ACC112 (cell line): Measurements from ENCODE around the gene BPTF.
"Not testable (repeated sequence)": the region's sequence is repeated elsewhere in the genome, so short reads cannot be mapped to it uniquely, and the experiment has no call there.

Experiments used
- H2AFZ ChIP-seq: fragments of 200-600 bp; sonication (generic); one replicate; pipeline ENCODE4 v1.6.0; 2017; ENCODE audit warnings: antibody characterized with exemption, low read length; ENCODE audit not compliant: unreplicated experiment
- H3K27ac ChIP-seq: fragments of 200-600 bp; sonication (generic); 2 replicates; pipeline ENCODE4 v1.5.1; 2014; ENCODE audit warnings: low read depth, mild to moderate bottlenecking, antibody characterized with exemption, low read length, moderate library complexity
- H3K27me3 ChIP-seq: fragments of 200-600 bp; sonication (generic); 2 replicates; pipeline ENCODE4 v1.6.1; 2014; ENCODE audit warnings: mild to moderate bottlenecking, antibody characterized with exemption, low read length, moderate library complexity, mixed read lengths; ENCODE audit not compliant: insufficient read depth
- H3K36me3 ChIP-seq: fragments of 200-600 bp; sonication (generic); 2 replicates; pipeline ENCODE4 v1.6.1; 2016; ENCODE audit warnings: mild to moderate bottlenecking, antibody characterized with exemption, low read length, moderate library complexity, mixed read lengths; ENCODE audit not compliant: insufficient read depth
- H3K4me1 ChIP-seq: fragments of 200-600 bp; sonication (generic); one replicate; pipeline ENCODE4 v1.6.1; 2016; ENCODE audit warnings: low read length, mixed read lengths; ENCODE audit not compliant: insufficient read depth, unreplicated experiment, control insufficient read depth
- H3K4me3 ChIP-seq: fragments of 200-600 bp; sonication (generic); 2 replicates; pipeline ENCODE4 v1.5.1; 2014; ENCODE audit warnings: mild to moderate bottlenecking, low read depth, low read length
- H3K79me2 ChIP-seq: fragments of 200-600 bp; sonication (generic); one replicate; pipeline ENCODE4 v1.6.0; 2016; ENCODE audit warnings: low read length; ENCODE audit not compliant: control insufficient read depth, unreplicated experiment, insufficient read depth

BPTF gene

DNA sequence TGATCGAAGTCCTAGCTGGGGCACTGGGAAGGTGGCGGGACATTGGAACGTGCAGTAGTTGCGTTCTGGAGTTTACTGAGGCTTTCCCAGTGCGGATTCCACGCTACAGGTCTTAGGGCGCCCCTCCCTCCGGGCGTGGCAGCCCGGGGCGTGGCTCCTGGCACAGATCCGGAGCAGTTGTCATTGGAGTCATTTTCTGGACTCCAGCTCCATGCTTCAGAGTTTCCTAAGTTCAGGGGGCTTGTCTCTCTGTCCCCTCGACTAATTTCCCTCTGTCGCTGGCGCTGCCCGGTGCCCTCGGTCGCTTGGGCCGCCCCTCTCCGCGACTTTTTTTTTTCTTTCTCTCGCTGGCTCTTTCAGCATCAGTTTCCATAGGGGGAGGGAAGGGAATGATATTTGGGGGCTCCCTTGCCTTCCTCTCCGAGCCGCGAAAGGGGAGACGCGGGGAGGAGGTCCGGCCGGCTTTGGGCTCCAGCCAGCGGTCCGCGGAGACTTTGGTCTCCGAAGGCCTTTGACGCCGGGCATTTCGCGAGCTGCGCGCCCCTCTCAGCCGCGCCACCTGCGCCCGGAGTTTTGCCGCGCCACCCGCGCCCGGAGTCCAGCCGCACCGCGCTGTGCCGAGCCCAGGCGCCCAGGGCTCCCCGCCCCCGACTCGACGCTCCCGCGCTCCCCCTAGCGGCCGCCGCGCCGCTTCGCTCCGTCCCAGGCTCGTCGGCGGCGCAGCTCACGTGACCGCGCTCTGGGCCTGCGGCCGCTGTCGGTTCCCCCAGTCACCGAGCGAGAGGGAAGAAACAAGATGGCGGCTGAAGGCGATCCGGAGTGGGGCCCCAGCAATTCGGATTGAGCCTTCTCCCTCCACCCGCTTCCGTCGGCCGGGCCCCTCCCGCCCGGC is at the start of gene BPTF:
BPTF (plus strand) TSS at position 769 of the 892 bp plus-strand sequence. CDS start 222 bp downstream, outside the sequence.
- H3K27me3 ChIP-seq = no peaks in the 10 kb centered on the region
- peaks cover 19% of the 10 kb centered on the region for H3K4me1 ChIP-seq
- H3K27ac ChIP-seq = no peak within 1 kb of the TSS
- H3K4me3 ChIP-seq = peak within 1 kb of the TSS; percentile 91
- peak within 1 kb of the TSS; percentile 98 for H2AFZ ChIP-seq
- H3K36me3 ChIP-seq = no peaks in the 10 kb centered on the region
- H3K79me2 ChIP-seq = peaks cover 39% of the 10 kb centered on the region

DNA sequence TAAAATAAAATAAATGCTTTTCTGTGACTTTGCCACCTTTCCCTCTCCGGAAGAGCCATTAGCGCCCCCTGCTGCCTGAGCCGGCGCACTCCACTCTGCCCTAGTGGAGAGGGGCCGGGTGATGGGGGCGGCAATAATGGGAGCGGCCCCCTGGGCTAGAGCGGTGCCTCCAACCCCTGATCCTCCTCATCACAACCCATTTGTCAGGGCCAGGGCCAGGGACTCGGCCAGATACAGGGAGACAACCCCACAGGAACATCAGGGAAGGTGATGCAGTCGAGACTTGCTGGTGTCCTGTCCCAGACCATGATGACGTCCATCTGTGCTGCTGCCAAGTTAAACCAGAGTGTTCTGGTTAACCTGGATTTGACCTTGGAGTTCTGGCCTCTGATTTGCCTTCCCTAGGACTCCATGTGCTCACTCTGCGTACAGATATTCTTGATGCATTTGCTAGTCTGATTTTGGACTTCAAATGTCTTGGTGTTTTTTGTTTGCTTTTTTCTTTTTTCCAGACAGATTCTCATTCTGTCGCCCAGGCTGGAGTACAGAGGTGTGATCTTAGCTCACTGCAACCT is 46.1 kb upstream of the BPTF start:
- Histone ChIP-seq H3K27me3 (no peaks in the 10 kb centered on the region), H3K4me1 (peaks cover 5% of the 10 kb centered on the region), H3K79me2 (no peaks in the 10 kb centered on the region), H2AFZ (no peak overlapping the region), H3K36me3 (no peaks in the 10 kb centered on the region), H3K4me3 (peak overlapping the region; percentile 17; the same call in 1 of the 2 replicates), H3K27ac (no peak overlapping the region)

DNA sequence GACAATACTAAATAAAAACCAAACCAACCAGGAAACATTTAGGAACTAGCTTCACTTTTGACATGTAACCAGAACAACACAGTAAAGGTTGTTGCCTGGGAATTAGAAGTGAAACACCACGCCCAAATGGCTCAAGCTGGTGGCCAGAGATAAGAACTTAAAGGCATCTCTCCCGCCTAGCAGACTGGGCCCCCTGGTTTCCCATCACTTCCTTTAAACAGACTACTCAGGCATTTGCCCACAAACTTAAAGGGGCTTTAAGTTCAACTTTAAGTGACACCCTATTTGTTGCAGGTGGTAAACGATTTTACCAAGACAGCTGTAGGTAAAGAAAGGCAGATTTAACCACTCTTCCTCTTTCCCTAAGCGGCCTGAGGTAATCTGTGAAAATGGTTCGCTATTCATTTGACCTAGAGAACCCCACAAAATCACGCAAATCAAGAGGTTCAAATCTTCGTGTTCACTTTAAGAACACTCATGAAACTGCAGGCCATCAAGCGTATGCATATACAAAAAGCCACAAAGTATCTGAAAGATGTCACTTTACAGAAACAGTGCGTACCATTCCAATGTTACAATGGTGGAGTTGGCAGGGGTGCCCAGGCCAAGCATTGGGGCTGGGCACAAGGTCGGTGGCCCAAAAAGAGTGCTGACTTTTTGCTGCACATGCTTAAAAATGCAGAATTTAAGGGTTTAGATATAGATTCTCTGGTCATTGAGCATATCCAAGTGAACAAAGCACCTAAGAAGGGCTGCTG is 40.8 kb upstream of the BPTF start:
- Histone ChIP-seq H3K79me2 (no peaks in the 10 kb centered on the region), H3K4me1 (peaks cover under 1% of the 10 kb centered on the region), H2AFZ (no peak overlapping the region), H3K27ac (no peak overlapping the region), H3K36me3 (no peaks in the 10 kb centered on the region), H3K4me3 (no peak overlapping the region), H3K27me3 (0 out of 2 replicates have a peak, but pooled peaks cover 8% of the 10 kb centered on the region)

DNA sequence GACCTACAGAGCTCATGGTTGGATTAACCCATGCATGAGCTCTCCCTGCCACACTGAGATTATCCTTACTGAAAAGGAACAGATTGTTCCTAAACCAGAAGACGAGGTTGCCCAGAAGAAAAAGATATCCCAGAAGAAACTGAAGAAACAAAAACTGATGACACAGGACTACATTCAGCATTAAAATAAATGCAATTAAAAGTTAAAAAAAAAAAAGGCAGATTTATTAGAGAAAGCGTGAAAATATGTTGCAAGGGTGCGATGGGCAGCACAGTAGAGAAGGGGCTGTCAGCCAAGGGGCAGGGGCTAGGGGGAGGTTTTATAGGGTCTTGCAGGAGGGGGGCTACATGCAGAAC is 40.2 kb upstream of the BPTF start:
- no peaks in the 10 kb centered on the region for H3K36me3 ChIP-seq
- no peaks in the 10 kb centered on the region for H3K79me2 ChIP-seq
- no peak overlapping the region for H3K27ac ChIP-seq
- H2AFZ ChIP-seq = no peak overlapping the region
- 0 out of 2 replicates have a peak, but pooled peaks cover 8% of the 10 kb centered on the region for H3K27me3 ChIP-seq
- H3K4me3 ChIP-seq = no peak overlapping the region
- H3K4me1 ChIP-seq = no peaks in the 10 kb centered on the region

DNA sequence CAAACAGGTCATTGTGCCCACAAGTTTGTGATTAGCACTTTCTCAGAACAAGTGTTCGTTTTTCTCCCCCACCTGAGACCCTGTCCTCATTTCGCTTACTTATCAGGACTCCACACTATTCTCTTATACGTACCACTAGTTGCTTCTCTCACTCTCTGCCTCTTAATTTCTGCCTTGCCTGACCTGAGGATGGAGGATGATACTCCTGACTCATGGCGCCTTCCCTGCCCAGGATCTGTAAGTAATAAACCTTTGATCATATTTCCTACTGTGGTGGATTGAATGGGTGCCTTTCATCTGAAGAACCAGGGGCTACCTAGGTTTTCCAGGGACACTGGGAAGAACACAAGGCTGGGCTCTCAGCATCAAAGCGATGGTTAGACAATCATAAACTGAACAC is 39.8 kb upstream of the BPTF start:
- Histone ChIP-seq H3K4me1 (no peaks in the 10 kb centered on the region), H3K36me3 (no peaks in the 10 kb centered on the region), H3K79me2 (no peaks in the 10 kb centered on the region), H2AFZ (no peak overlapping the region), H3K27ac (no peak overlapping the region), H3K27me3 (0 out of 2 replicates have a peak, but pooled peaks cover 8% of the 10 kb centered on the region), H3K4me3 (no peak overlapping the region)

GRCh38 chr17:67800495-67800928 is 24.8 kb upstream of the BPTF start:
- no peak overlapping the region for H3K27ac ChIP-seq
- H3K4me3 ChIP-seq = no peak overlapping the region
- H2AFZ ChIP-seq = no peak overlapping the region
- H3K36me3 ChIP-seq = no peaks in the 10 kb centered on the region
- H3K27me3 ChIP-seq = no peaks in the 10 kb centered on the region
- H3K4me1 ChIP-seq = no peaks in the 10 kb centered on the region
- no peaks in the 10 kb centered on the region for H3K79me2 ChIP-seq

DNA sequence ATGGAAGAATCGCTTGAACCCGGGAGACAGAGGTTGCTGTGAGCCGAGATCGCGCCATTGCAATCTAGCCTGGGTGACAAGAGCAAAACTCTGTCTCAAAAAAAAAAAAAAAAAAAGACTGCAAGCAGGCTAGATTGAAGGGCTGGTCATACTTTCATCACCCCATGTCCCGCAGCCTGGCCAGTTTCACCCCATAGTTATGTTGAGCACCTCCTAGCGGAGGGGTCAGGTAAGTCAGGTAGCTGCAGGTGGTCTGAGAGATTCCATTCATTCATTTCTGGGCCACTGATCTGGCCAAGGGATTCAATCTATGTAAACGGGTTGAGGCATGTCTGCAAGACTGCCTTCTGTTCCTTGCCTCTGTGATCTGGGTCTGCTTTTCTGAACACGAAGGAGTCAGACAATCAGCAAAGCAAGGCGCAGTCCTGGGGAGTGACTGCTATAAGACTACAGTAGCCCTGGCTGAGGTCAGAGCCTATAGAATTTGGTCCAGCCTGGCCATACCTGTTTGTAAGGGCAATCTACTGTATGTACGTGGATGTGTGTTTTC is 23.6 kb upstream of the BPTF start:
- Histone ChIP-seq H3K27ac (no peak overlapping the region), H3K27me3 (no peaks in the 10 kb centered on the region), H2AFZ (no peak overlapping the region), H3K4me3 (no peak overlapping the region), H3K79me2 (no peaks in the 10 kb centered on the region), H3K4me1 (no peaks in the 10 kb centered on the region), H3K36me3 (no peaks in the 10 kb centered on the region)

DNA sequence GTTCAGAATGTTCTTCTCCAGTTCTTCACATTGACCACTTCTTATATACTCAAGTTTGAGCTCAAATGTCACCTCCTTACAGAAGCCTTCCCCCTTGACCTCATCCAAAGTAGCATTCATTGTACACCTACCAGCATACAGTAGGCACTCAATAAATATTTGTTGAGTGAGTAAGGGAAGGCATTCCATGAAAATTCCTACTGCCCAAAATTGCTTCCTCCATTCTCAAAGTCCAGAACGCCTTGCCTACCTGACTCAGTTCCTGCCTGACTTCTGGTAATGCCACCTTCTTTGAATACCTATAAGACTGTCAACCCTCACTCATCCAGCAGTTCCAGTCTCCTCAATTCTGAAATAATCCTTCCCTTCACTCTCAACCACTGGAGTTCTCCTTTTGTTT is 14.8 kb upstream of the BPTF start:
- Histone ChIP-seq H3K4me3 (no peak overlapping the region), H2AFZ (no peak overlapping the region), H3K27ac (no peak overlapping the region), H3K4me1 (no peaks in the 10 kb centered on the region), H3K27me3 (no peaks in the 10 kb centered on the region), H3K36me3 (no peaks in the 10 kb centered on the region), H3K79me2 (no peaks in the 10 kb centered on the region)

DNA sequence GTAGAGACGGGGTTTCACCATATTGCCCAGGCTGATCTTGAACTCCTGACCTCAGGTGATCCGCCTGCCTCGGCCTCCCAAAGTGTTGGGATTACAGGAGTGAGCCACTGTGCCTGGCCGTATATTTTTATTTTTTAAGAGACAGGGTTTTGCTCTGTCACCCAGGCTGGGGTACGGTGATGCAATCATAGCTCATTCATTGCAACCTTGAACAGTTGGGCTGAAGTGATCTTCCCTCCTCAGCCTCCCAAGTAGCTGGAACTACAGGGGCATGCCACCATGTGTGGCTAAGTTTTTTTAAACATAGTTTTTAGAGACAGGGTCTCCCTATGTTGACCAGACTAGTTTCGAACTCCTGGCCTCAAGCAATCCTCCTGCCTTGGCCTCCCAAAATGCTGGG is 12.9 kb upstream of the BPTF start:
- H3K79me2 ChIP-seq, H3K27me3 ChIP-seq, H2AFZ ChIP-seq, H3K36me3 ChIP-seq, H3K4me1 ChIP-seq, H3K4me3 ChIP-seq, H3K27ac ChIP-seq: not testable (repeated sequence)

GRCh38 chr17:67813803-67814180 is 11.5 kb upstream of the BPTF start:
- no peaks in the 10 kb centered on the region for H3K4me1 ChIP-seq
- no peaks in the 10 kb centered on the region for H3K36me3 ChIP-seq
- H3K79me2 ChIP-seq = no peaks in the 10 kb centered on the region
- H3K27me3 ChIP-seq = no peaks in the 10 kb centered on the region
- no peak overlapping the region for H2AFZ ChIP-seq
- H3K27ac ChIP-seq = no peak overlapping the region
- H3K4me3 ChIP-seq = no peak overlapping the region
